Left ventricle myocardium inferior (tissue), 1 donor: Measurements from ENCODE around the gene NCOA1. TPM values are rescaled to one million over a fixed set of nuclear protein-coding genes. Genes with fewer than 3 reads are reported as not detected.

ENCODE experiments used
- DNase-seq: peaks from one replicate; pipeline ENCODE4 v3.0.0-alpha.2; 2020
- H3K27ac ChIP-seq: fragments of 200-600 bp; replicated peaks from 2 replicates; pipeline ENCODE4 v1.8.0; 2021
- H3K27me3 ChIP-seq: fragments of 200-600 bp; 2 replicates; pipeline ENCODE4 v1.8.0; 2021; ENCODE audit warnings: low read depth
- H3K36me3 ChIP-seq: fragments of 200-600 bp; 2 replicates; pipeline ENCODE4 v1.8.0; 2021
- H3K4me1 ChIP-seq: fragments of 200-600 bp; 2 replicates; pipeline ENCODE4 v1.8.0; 2021
- H3K4me3 ChIP-seq: fragments of 200-600 bp; 2 replicates; pipeline ENCODE4 v1.8.0; 2021; ENCODE audit warnings: mild to moderate bottlenecking, moderate library complexity
- H3K9me3 ChIP-seq: fragments of 200-600 bp; replicated peaks from 2 replicates; pipeline ENCODE4 v1.8.0; 2021
- intact Hi-C: fragments of 100-400 bp; cut with micrococcal nuclease; formaldehyde crosslinking; loops from one replicate; pipeline ENCODE4 v1.11.0; 2022
- total RNA-seq: library from RNA; stranded (reverse); fragmentation: NEBNext Ultra II Directional; extraction: Animal tissue kit (Norgen Biotek cat#: 25700); gene quantifications from one replicate; pipeline ENCODE4 v1.2.1, GENCODE V29; 2021
- TF ChIP-seq, protein P1 (sequence below): fragments of 200-600 bp; IDR thresholded peaks from 2 replicates; pipeline ENCODE4 v1.8.0; 2021; ENCODE audit warnings: antibody characterized with exemption, mild to moderate bottlenecking, borderline replicate concordance
- donor health status: DM: no; HTN: yes; CAD: no; lungs with severe emphysema.

The NCOA1 gene
- total RNA-seq, 1 donor from 2014 or later: 26.9 TPM

DNA sequence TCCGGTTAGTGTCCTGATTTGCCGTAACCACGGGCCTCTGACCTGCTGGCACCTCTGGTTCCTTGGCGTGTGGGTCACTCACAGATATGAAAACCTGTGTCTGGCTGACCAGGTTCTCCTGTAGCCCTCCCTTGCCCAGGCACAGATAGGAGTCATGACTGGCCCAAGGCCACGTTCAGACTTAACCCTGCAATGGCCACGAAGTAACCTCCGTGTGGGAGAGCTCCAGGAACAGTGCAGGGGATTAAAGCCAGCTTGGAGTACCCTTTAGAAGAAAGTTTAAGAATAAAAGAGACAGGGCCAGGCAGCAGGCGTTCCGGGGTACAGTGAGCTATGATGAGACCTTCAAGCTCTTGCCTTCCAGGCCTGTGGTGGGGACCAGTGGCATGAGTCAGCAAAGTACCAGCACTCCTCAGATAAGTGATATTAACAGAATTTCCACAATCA lies 327.7 kb downstream of the NCOA1 start:
- peaks cover 26% of the 10 kb centered on the region for H3K36me3 ChIP-seq
- H3K27ac ChIP-seq: no peak overlapping the region

DNA sequence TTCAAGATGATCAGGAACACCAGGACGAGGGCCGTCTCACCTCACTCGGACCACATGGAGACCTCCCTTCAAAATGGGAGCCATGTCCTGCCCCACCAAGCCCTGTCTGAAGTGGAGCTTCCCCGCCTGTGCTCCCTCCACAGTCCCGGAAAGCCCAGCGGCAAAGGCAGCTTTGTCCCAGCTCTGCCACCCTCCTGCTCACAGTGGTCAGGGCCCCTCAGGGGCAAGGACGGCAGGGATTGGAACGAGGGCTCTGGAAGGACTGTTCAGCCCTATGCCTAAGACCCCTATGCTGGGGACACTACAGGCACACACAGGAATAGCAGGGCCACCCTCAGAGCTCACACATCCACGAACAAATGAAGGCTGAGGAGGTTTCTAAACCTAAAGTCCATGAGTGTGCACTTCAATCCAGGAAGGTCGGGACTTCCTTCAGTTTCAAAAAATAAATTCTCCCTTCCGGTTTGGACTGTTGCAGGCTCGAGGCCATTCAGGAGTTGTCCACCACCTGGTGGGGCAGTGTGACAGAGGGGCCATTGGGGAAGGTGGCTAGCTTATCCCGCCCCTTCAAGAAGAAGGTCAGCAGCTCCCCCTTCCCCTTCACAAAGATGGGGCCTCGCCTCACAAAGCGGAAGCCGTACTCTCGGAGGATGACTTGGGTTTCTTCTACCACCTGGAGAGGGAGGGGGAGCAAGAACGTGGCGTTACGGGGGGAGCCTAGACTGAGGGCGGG lies 328.6 kb downstream of the NCOA1 start:
- H3K27me3 ChIP-seq: no peaks in the 10 kb centered on the region
- peak; percentile 11 for DNase-seq
- intact Hi-C loops: no loop called here
- H3K36me3 ChIP-seq: peaks cover 26% of the 10 kb centered on the region
- H3K4me1 ChIP-seq: peaks cover 11% of the 10 kb centered on the region
- H3K9me3 ChIP-seq: no peaks in the 10 kb centered on the region
- H3K27ac ChIP-seq: no peak overlapping the region
- TF ChIP-seq, protein P1, sequence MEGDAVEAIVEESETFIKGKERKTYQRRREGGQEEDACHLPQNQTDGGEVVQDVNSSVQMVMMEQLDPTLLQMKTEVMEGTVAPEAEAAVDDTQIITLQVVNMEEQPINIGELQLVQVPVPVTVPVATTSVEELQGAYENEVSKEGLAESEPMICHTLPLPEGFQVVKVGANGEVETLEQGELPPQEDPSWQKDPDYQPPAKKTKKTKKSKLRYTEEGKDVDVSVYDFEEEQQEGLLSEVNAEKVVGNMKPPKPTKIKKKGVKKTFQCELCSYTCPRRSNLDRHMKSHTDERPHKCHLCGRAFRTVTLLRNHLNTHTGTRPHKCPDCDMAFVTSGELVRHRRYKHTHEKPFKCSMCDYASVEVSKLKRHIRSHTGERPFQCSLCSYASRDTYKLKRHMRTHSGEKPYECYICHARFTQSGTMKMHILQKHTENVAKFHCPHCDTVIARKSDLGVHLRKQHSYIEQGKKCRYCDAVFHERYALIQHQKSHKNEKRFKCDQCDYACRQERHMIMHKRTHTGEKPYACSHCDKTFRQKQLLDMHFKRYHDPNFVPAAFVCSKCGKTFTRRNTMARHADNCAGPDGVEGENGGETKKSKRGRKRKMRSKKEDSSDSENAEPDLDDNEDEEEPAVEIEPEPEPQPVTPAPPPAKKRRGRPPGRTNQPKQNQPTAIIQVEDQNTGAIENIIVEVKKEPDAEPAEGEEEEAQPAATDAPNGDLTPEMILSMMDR: no peak
- H3K4me3 ChIP-seq: no peak overlapping the region

More for the DNA sequence above, 327.7 kb downstream of the NCOA1 start:
- no peak overlapping the region for H3K4me3 ChIP-seq
- no peak for DNase-seq
- intact Hi-C loops: no loop called here
- TF ChIP-seq, protein P1: no peak
- H3K9me3 ChIP-seq: no peaks in the 10 kb centered on the region
- H3K4me1 ChIP-seq: peaks cover 11% of the 10 kb centered on the region
- H3K27me3 ChIP-seq: no peaks in the 10 kb centered on the region

DNA sequence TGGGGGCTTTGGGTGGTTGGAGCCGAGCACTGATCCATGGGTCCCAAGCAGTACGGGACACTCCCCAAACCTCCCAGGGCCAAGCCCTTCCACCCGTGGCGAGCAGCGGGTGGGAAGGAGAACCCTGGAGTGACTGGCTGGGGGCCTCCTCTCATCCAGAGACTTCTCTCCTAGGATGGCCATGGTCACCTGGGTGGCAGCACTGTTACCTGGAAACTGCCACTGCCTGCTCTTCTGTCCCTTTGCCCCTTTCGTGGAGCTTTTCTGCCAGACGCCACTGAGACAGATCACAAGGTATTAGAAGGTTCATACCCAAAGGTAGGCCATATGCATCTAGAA lies 329.1 kb downstream of the NCOA1 start:
- H3K4me1 ChIP-seq: peaks cover 11% of the 10 kb centered on the region
- intact Hi-C loops: no loop called here
- peaks cover 26% of the 10 kb centered on the region for H3K36me3 ChIP-seq
- TF ChIP-seq, protein P1: no peak
- H3K27me3 ChIP-seq: no peaks in the 10 kb centered on the region
- no peak overlapping the region for H3K4me3 ChIP-seq
- no peak for DNase-seq
- no peak overlapping the region for H3K27ac ChIP-seq
- no peaks in the 10 kb centered on the region for H3K9me3 ChIP-seq

Other genes starting within 250 kb of the NCOA1 start
- gene ITSN2, start 130.7 kb upstream of the NCOA1 start, total RNA-seq: 24.4 TPM